Hypothalamus (tissue), 51 donors: ENCODE data around the gene KRTAP1-3.
"Not testable (repeated sequence)": the region's sequence is repeated elsewhere in the genome, so short reads cannot be mapped to it uniquely, and the experiment has no call there.

ENCODE experiments used
- DNase-seq, 51 donors: peaks; one replicate each; lab custom pipeline; 2025; lab: John Stamatoyannopoulos, UW

KRTAP1-3 gene

DNA sequence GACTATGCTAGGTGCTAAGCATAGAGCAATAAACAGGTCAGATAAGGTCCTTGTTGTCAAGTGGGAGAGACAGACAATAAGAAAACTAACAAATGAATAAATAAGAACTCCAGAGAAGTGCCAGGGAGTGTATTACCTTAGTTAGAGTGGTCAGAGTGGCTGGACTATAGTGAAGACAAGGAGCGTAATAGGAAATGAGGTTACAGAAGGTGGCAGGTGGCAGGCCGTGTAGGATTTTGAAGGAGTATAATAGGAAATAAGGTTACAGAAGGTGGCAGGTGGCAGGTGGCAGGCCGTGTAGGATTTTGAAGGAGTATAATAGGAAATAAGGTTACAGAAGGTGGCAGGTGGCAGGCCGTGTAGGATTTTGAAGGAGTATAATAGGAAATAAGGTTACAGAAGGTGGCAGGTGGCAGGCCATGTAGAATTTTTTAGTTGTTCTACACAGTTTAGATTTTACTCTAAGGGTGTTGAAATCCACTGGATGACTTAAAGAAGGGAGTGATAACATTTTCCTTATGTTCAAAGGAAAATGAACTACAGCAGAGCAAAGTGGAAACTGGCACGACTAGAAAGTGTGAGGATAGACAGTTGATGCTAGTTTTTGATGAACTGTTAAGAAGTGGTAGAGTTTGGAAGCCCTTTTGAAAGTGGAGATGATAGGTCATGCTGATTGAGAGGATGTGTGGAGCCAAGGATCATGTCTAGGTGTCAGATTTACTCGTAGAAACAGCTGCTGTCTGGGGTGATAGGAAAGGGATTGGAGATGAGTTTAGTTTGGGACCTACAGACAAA, 22.2 kb downstream of the KRTAP1-3 start:
- DNase-seq: no peak

DNA sequence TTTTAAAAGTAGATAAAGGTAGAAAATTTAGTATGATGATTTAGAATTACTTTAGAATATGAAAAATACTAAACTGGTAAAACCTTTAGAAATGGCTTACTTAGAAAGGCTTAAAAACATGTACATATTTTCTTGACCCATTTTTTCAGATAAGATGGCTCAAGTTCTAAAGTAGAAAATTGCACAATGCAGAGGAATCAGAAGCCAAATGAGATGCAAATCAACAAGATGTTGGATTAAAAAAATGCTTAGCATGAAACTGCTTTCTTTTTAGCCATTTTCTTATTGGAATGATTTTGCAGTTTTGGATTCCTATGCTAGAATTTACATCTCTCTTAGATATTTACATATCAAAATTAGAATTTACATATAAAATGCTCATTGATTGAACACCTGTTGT, 24.2 kb downstream of the KRTAP1-3 start:
- DNase-seq: no peak

DNA sequence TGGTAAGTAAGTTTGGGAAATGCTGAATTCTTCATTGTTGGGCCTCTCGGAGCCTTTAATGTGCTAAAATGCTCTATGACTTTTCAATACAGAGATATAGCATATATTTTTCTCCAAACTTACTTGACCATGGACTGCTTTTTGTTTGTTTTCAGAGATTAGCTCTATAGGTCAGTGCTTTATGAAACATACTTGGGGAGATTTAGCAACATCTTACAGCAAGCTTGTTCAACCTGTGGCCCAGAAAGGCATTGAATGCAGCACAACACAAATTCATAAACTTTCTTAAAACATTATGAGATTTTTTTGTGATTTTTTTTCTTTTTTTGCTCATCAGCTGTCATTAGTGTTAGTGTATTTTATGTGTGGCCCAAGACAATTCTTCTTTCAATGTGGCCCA, 24.7 kb downstream of the KRTAP1-3 start:
- DNase-seq: no peak

DNA sequence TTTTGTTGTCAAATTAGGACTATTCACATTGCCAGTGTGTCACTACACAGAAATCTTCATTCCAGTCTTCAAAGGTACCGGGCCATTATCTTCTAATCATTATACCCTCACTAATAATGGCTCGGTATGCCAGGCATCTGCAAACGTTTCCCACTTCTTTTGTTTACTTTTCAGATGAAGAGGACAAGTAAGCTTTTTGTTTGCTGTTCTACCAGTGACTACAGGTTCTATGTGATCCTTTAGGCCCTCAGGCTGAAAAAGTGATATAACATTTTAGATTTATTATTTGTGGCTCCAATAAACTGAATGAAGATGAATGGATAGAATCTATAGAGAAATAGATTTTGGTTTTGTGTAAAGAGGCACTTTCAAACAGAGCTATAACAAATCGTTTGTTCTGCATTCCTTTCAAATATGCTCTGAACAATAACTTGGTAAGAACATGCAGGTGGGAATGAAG, 25.3 kb downstream of the KRTAP1-3 start:
- no peak for DNase-seq

DNA sequence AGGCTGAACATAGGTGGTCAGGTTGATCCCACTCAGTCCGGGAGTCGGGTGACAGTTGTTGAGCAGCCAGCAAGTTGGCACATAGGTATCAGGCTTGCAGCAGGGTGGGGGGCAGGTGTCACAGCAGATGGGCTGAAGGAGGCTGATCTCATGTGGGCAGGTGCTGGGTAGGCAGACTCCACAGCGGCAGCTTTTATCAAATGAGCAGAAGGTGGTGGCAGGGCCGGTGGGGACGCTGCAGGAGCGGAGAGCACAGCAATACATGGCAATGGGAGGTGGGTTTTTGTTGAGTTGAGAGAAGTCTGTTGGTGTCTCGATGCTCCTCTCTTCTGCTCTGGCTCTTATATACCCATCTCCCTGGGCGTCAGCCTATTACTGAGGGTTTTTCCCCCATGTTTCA, 25.9 kb downstream of the KRTAP1-3 start, which contains the start of gene KRTAP3-1:
KRTAP3-1 (minus strand) TSS at position 318 of the 400 bp plus-strand sequence; CDS start at position 264, 54 bp downstream.
- DNase-seq: no peak

DNA sequence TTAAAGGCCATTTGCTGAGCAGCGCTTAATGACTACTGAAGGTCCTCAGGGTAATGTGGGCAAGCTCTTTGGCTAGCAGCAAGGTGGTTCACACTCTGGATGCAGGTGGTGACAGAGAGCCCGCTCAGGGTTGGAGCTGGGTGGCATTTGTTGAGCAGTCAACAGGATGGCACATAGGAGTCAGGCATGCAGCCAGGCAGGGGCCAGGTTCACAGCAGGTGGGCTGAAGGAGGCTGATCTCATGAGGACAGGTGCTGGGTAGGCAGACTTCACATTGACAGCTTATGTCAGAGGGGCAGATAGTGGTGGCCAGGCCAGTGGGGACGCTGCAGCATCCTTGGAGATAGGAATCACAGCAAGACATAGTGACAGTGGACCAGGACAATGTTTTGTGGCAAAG, 30.3 kb downstream of the KRTAP1-3 start:
- DNase-seq: no peak

DNA sequence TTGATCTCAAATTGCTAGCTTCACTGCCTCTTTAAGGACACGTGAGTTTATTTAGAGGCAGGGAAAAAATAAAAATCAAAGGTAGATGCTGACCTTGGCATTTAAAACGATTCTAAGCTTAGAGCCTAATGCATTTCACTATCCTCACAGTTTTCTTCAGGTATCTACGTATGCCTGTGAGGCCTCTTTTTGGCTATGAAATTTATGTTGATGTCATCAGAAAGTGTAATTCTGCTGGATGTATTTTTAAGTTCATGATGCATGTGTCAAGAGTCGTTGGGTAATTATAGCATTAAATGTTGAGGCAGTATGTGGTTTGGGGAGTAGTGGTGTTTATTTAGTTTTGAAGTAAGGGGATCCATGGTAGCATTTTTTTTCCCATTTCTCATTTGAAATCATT, 30.7 kb downstream of the KRTAP1-3 start:
- no peak for DNase-seq

DNA sequence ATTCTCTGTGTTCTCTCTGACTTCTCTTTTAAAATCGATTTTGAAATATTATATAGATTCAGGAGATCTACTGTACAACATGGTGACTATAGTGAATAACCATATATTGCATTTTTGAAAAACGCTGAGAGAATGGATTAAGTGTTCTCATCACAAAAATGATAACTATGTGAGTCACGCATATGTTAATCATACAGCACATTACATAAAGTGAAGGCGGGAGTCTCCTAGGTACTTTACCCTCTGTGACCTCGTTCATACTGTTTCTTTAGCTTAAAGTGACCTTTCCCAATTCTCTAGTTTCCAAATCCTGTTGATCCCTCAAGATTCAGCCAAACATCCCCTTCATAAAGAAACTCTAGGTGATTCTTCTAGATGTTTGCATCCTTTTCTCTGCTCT, 31.9 kb downstream of the KRTAP1-3 start:
- DNase-seq: no peak

DNA sequence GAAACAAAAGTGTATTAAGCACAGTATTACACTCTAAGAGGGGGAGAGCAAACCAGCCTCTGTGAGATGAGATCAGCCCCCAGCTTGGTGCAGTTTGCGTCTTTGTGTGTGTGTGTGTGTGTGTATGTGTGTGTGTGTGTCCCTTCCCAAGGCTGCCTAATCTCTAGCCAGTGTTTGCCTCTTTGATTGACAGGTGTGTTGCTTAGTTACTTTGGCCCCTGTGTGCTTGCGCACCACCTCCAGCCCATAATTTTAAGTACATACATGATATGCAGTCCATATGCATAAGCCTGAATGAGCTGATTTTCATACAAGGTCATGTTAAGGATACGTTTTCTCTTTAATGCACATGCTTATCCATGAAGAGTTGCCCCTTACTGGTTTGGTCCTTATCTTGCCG, 32.9 kb downstream of the KRTAP1-3 start:
- no peak for DNase-seq

DNA sequence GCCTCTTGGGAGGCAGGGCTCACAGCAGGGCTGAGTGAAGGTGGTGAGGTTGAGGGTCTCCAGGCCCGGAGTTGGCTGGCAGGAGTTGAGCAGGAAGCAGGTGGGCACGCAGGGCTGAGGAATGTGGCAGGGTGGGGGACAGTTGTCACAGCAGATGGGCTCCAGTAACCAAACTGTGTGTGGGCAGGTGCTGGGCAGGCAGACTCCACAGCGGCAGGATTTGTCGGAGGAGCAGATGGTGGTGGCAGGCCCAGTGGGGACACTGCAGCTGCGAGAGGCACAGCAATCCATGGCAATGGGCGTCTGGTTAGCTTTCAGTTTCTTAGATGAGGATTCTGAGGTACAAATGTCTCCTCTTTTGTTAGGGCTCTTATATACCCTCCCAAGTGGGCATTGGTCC, 35.1 kb downstream of the KRTAP1-3 start, which contains the start of gene KRTAP3-2:
KRTAP3-2 (minus strand) TSS at position 344 of the 400 bp plus-strand sequence; CDS start at position 291, 53 bp downstream.
- DNase-seq: not testable (repeated sequence)

DNA sequence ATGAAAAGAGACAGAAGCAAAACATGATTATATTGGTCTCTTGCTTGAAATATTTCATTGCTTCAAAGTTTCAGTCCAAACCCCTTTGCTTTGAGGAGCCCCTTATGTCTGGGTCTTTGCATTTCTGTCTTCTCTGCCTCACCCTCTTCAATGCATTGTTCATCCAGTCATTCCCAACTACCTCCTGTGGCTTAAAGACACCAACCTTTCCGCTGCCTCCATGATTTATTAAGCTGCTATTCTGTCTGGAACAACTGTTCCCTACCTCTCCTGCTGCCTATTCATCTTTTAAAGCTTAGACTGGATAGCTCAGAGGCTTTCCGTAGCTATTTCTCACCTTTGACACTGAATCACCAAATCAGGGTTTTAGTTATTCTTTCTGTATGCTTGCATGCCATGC, 37.3 kb downstream of the KRTAP1-3 start:
- no peak for DNase-seq

DNA sequence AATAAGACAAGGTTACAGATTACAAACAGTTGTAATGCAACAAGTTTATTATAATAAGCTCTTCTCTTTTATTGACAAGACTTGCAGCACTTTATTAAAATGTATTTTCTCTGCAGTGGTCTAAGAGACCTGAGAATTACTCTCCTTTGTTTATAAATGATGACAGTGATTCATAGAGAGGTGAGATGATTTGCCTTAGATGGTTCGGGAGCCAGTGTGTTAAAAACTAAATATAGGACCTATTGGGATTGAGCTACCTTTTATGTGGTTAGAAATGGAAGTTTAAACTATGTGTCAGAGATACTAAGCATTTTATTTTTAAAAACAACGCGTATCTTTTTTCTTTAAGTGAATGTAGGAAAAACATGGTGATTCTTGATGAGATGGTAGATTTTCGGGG, 37.8 kb downstream of the KRTAP1-3 start:
- no peak for DNase-seq

DNA sequence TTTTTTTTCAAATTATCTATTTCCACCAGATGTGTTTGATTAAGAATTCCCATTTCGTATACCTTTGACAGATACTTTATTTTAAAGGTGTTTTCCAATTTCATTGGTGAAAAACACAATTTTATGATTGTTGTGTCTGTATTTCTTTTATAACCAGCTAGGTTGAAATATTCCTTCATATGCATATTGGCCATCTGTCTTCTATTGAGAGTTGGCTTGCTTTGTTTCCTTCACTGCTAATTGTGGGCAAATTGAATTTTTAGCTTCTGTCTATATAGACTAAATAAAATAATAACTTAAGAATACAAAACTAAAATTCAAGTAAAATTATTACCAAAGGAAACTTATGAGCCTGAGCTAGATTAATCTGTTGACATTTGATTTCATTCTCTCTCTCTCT, 39.6 kb downstream of the KRTAP1-3 start:
- DNase-seq: no peak

DNA sequence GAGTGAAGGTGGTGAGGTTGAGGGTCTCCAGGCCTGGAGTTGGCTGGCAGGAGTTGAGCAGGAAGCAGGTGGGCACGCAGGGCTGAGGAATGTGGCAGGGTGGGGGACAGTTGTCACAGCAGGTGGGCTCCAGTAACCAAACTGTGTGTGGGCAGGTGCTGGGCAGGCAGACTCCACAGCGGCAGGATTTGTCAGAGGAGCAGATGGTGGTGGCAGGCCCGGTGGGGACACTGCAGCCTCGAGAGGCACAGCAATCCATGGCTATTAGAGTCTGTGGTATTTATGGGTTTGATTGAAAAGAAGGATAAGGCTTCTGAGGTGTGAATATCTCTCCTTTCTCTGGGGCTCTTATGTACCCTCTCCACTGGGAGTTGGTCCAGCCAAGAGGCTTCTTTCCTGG, 40.8 kb downstream of the KRTAP1-3 start, which contains the start of gene KRTAP3-3:
KRTAP3-3 (minus strand) TSS at position 326 of the 400 bp plus-strand sequence; CDS start at position 259, 67 bp downstream.
- no peak for DNase-seq

DNA sequence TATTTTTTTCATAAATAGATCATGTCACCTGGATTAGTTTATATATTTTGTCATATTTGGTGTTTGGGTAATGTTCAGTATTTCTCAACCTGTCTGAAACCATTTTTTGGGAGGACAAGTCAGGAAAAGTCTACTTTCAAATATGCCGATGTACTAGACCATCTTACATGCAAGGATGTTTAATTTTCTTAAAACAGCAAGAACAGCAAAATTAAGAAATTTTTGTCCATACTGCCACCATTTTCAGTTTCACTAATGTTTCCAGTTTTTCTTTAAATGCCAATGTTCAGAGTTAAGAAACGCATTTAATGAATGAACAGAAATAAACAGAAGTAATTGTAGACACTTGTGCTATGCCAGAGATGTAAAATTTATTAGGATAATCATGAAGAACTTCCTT, 41.6 kb downstream of the KRTAP1-3 start:
- no peak for DNase-seq

DNA sequence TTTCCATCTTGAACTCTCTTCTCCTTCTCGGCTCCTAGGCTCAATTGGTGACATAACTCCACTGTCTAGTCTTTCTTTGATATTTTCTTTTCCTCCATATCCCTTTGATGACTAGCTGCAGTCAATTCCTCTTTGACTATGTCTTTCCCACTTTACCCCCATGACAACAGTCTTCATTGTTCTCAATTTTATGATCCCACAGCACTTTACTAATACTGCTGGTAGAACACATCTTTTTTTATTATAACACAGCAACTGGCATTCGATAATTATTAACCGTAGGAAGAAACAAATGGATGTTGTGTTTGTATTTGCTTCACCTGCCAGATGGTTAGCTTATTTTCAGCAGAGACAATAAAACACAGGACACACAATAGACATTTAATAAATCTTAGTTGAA, 42.0 kb downstream of the KRTAP1-3 start:
- DNase-seq: no peak

DNA sequence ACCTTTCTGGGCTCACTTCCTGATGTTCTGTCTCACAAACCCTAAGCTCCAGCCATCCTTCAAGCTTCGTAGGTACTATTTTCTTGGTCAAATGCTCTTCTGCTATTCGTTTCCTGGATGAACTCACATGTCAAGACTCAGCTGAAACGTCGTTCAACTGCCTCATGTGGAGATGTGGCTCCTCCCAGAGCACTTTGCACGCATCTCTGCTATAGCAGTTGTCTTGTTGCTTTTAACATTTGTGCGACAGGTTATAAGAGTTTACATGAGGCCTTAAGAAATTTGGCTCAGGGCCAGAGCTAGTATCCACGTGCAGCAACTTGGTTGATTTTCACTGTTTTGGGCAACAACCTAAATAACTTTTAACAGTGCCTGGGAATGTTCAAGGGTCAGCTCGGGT, 47.8 kb downstream of the KRTAP1-3 start:
- no peak for DNase-seq

DNA sequence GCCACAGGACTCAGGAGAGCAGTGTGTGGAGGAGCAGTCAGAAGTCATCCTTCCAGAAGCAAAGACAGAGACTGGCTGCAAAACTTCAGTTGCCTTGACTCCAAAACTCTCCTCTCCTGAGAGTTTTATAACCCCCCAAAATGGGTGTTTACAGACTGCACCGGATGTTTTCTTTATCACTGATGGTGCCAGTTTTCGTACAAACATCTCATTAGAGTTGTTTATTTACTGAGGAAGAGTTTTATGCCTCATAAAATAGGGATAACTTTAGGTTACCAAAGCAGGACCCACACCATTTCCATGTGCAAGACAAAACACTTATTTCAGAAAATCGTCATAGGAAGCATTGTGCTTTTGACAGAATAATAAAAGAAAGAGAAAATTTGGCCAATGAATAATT, 50.4 kb downstream of the KRTAP1-3 start, which contains the start of gene KRT40:
KRT40 (minus strand) TSS at position 101 of the 400 bp plus-strand sequence; CDS start at position 48, 53 bp downstream.
- no peak for DNase-seq
